ENCODE data around the gene SMIM26.
A peak's percentile ranks its signal among the peaks of the same experiment; 100 is the strongest.
"Not testable (repeated sequence)": the region's sequence is repeated elsewhere in the genome, so short reads cannot be mapped to it uniquely, and the experiment has no call there.

Gene SMIM26

GRCh38 chr20:18566892-18567738, at the start of gene SMIM26:
Gene SMIM26, plus strand, starts transcription at chr20:18567432. Its CDS starts 47 bp downstream, at chr20:18567479.
- peak; percentile 48 to 94 (median 83) for DNase-seq

GRCh38 chr20:18522066-18522465, 45.2 kb upstream of the SMIM26 start:
- DNase-seq: not testable (repeated sequence)

- DNase-seq: no peak
Observed at GRCh38 chr20:18523066-18523465, 44.2 kb upstream of the SMIM26 start.

- no peak for DNase-seq
Observed at GRCh38 chr20:18524646-18525045, 42.6 kb upstream of the SMIM26 start.

- DNase-seq: not testable (repeated sequence)
Observed at GRCh38 chr20:18526761-18527160, 40.5 kb upstream of the SMIM26 start.

- DNase-seq: no peak
Observed at GRCh38 chr20:18527339-18527738, 39.9 kb upstream of the SMIM26 start.

- no peak for DNase-seq
Observed at GRCh38 chr20:18527836-18528235, 39.4 kb upstream of the SMIM26 start.

GRCh38 chr20:18529041-18529440, 38.2 kb upstream of the SMIM26 start:
- DNase-seq: no peak

- no peak for DNase-seq
Observed at GRCh38 chr20:18532626-18533025, 34.6 kb upstream of the SMIM26 start.

GRCh38 chr20:18533491-18533890, 33.7 kb upstream of the SMIM26 start:
- no peak for DNase-seq

- no peak for DNase-seq
Observed at GRCh38 chr20:18533978-18534644, 33.1 kb upstream of the SMIM26 start.

- no peak for DNase-seq
Observed at GRCh38 chr20:18537651-18538050, 29.6 kb upstream of the SMIM26 start.

- no peak for DNase-seq
Observed at GRCh38 chr20:18541741-18542140, 25.5 kb upstream of the SMIM26 start.

- no peak for DNase-seq
Observed at GRCh38 chr20:18543216-18543615, 24.0 kb upstream of the SMIM26 start.

- DNase-seq: peak in 1 of 56 donors; percentile 34
Observed at GRCh38 chr20:18543932-18544331, 23.3 kb upstream of the SMIM26 start.

GRCh38 chr20:18545566-18545965, 21.7 kb upstream of the SMIM26 start:
- no peak for DNase-seq

- no peak for DNase-seq
Observed at GRCh38 chr20:18548465-18548864, 18.8 kb upstream of the SMIM26 start.

GRCh38 chr20:18553746-18554145, 13.5 kb upstream of the SMIM26 start:
- DNase-seq: peak in 10 of 56 donors; percentile 3 to 54 (median 12)

- DNase-seq: peak in 1 of 56 donors; percentile 38
Observed at GRCh38 chr20:18567739-18568091, 483 bp downstream of the SMIM26 start.

- DNase-seq: no peak
Observed at GRCh38 chr20:18571009-18571408, 3.8 kb downstream of the SMIM26 start.

GRCh38 chr20:18571578-18571977, 4.3 kb downstream of the SMIM26 start:
- no peak for DNase-seq

GRCh38 chr20:18577942-18578341, 10.7 kb downstream of the SMIM26 start:
- DNase-seq: no peak

- DNase-seq: no peak
Observed at GRCh38 chr20:18578581-18578980, 11.3 kb downstream of the SMIM26 start.

All from nucleus accumbens (tissue), 56 donors.